Measurements from ENCODE around the gene NACAD.
"Not testable (repeated sequence)": the region's sequence is repeated elsewhere in the genome, so short reads cannot be mapped to it uniquely, and the experiment has no call there.

The NACAD gene

GRCh38 chr7:45117582-45117981, 28.8 kb upstream of the NACAD start:
- no peak for DNase-seq (ENCODE audit: low read depth in 2 of 2)

- no peak for DNase-seq (ENCODE audit: low read depth in 2 of 2)
Measured at GRCh38 chr7:45116048-45116447, 27.3 kb upstream of the NACAD start.

- no peak for DNase-seq (ENCODE audit: low read depth in 2 of 2)
Measured at GRCh38 chr7:45114926-45115325, 26.2 kb upstream of the NACAD start.

- DNase-seq (ENCODE audit: low read depth in 2 of 2): not testable (repeated sequence)
Measured at GRCh38 chr7:45114257-45114656, 25.5 kb upstream of the NACAD start.

GRCh38 chr7:45112648-45113047, 23.9 kb upstream of the NACAD start:
- DNase-seq (ENCODE audit: low read depth in 2 of 2): no peak

- DNase-seq (ENCODE audit: low read depth in 2 of 2): peak; percentile 86 to 94
Measured at GRCh38 chr7:45111298-45112223, 22.8 kb upstream of the NACAD start, which contains the start of gene TBRG4. Gene TBRG4 (minus strand): TSS chr7:45111697. CDS start chr7:45109237, 2,460 bp downstream.

GRCh38 chr7:45108863-45109262, 20.1 kb upstream of the NACAD start:
- no peak for DNase-seq (ENCODE audit: low read depth in 2 of 2)

- no peak for DNase-seq (ENCODE audit: low read depth in 2 of 2)
Measured at GRCh38 chr7:45107356-45107755, 18.6 kb upstream of the NACAD start.

- DNase-seq (ENCODE audit: low read depth in 2 of 2): no peak
Measured at GRCh38 chr7:45106820-45107219, 18.1 kb upstream of the NACAD start.

- no peak for DNase-seq (ENCODE audit: low read depth in 2 of 2)
Measured at GRCh38 chr7:45105588-45106188, 16.9 kb upstream of the NACAD start.

GRCh38 chr7:45104844-45105587, 16.2 kb upstream of the NACAD start:
- no peak for DNase-seq (ENCODE audit: low read depth in 2 of 2)

- no peak for DNase-seq (ENCODE audit: low read depth in 2 of 2)
Measured at GRCh38 chr7:45103958-45104843, 15.4 kb upstream of the NACAD start.

- DNase-seq (ENCODE audit: low read depth in 2 of 2): no peak
Measured at GRCh38 chr7:45102785-45103712, 14.3 kb upstream of the NACAD start.

- no peak for DNase-seq (ENCODE audit: low read depth in 2 of 2)
Measured at GRCh38 chr7:45101748-45102147, 13.0 kb upstream of the NACAD start.

- no peak for DNase-seq (ENCODE audit: low read depth in 2 of 2)
Measured at GRCh38 chr7:45100761-45101480, 12.2 kb upstream of the NACAD start.

- no peak for DNase-seq (ENCODE audit: low read depth in 2 of 2)
Measured at GRCh38 chr7:45099891-45100760, 11.4 kb upstream of the NACAD start.

- DNase-seq (ENCODE audit: low read depth in 2 of 2): no peak
Measured at GRCh38 chr7:45098983-45099839, 10.4 kb upstream of the NACAD start.

GRCh38 chr7:45092931-45093235, 4.1 kb upstream of the NACAD start:
- no peak for DNase-seq (ENCODE audit: low read depth in 2 of 2)

Data from stimulated activated CD8-positive, alpha-beta memory T cell treated with anti-CD3 and anti-CD28 coated beads, Interleukin-7, amount 100 ng/mL, for 4 hours (primary cell).